SK-N-SH (cell line): Measurements from ENCODE around the gene TEX54. TPM values are rescaled to one million over a fixed set of nuclear protein-coding genes. Genes with fewer than 3 reads are reported as not detected.

Experiments
- CTCF ChIA-PET: fragments of 300-600, 350-600 bp; formaldehyde crosslinking; extraction: SDS; loops from one replicate; lab custom pipeline; 2021; lab: Yijun Ruan, JAX
- POLR2A ChIA-PET: fragments of 350-600 bp; sonication (Branson Sonifier 250); formaldehyde crosslinking; extraction: SDS; loops from one replicate; lab custom pipeline; 2020; ENCODE audit warnings: antibody characterized with exemption, inconsistent platforms; lab: Yijun Ruan, JAX
- DNase-seq: peaks from one replicate; pipeline ENCODE4 v3.0.0; 2012
- H2AFZ ChIP-seq: fragments of 200-600 bp; sonication (generic); 2 replicates; pipeline ENCODE4 v1.8.1; 2016; ENCODE audit warnings: antibody characterized with exemption, mild to moderate bottlenecking, low read depth
- H3F3A ChIP-seq: fragments of 200-600 bp; sonication (generic); replicated peaks from 2 replicates; pipeline ENCODE3; 2016; ENCODE audit warnings: antibody characterized with exemption, mild to moderate bottlenecking; ENCODE audit not compliant: insufficient read depth
- H3K27ac ChIP-seq, 2 experiments: fragments of 200-500 bp in 1 of 2; fragments of 200-600 bp in 1 of 2; sonication (Bioruptor generic) in 1 of 2; sonication (generic), shearing (Covaris generic) in 1 of 2; 2 replicates each; pipeline versions ENCODE4 v1.5.1 to v1.6.1; 2014 to 2016; ENCODE audit warnings: low read depth in 2 of 2, inconsistent platforms in 1 of 2, low read length in 1 of 2, mild to moderate bottlenecking in 1 of 2, mixed read lengths in 1 of 2
- H3K27me3 ChIP-seq: fragments of 200-600 bp; sonication (generic), shearing (Covaris generic); 2 replicates; pipeline ENCODE4 v1.6.1; 2016; ENCODE audit warnings: mixed run types; ENCODE audit not compliant: insufficient read depth
- H3K36me3 ChIP-seq, 2 experiments: fragments of 200-500 bp in 1 of 2; fragments of 200-600 bp in 1 of 2; sonication (Bioruptor generic) in 1 of 2; sonication (generic) in 1 of 2; replicated peaks in 1 of 2; 2 replicates each; pipeline versions ENCODE3 to v1.5.1; 2014 to 2016; ENCODE audit warnings: low read length in 1 of 2, mild to moderate bottlenecking in 1 of 2; ENCODE audit not compliant: insufficient read depth in 2 of 2, control insufficient read depth in 1 of 2
- H3K4me1 ChIP-seq, 2 experiments: fragments of 200-500 bp in 1 of 2; fragments of 200-600 bp in 1 of 2; sonication (Bioruptor generic) in 1 of 2; sonication (generic), shearing (Covaris generic) in 1 of 2; 2 replicates each; pipeline versions ENCODE4 v1.5.1 to v1.6.1; 2014 to 2016; ENCODE audit warnings: low read depth in 1 of 2, low read length in 1 of 2, mixed run types in 1 of 2; ENCODE audit not compliant: insufficient read depth in 2 of 2, control insufficient read depth in 1 of 2
- H3K4me2 ChIP-seq: fragments of 200-600 bp; sonication (generic), shearing (Covaris generic); 2 replicates; pipeline ENCODE4 v1.6.1; 2017; ENCODE audit warnings: mixed run types
- H3K4me3 ChIP-seq, 2 experiments: fragments of 200-500 bp in 1 of 2; fragments of 200-600 bp in 1 of 2; sonication (Bioruptor generic) in 1 of 2; sonication (generic), shearing (Covaris generic) in 1 of 2; 2 replicates each; pipeline versions ENCODE4 v1.5.1 to v1.8.1; 2014 to 2016; ENCODE audit warnings: low read depth in 2 of 2, inconsistent platforms in 1 of 2, low read length in 1 of 2, mild to moderate bottlenecking in 1 of 2, mixed read lengths in 1 of 2, moderate library complexity in 1 of 2
- H3K79me2 ChIP-seq: fragments of 200-600 bp; sonication (generic); 2 replicates; pipeline ENCODE4 v1.8.1; 2017; ENCODE audit warnings: mild to moderate bottlenecking; ENCODE audit not compliant: insufficient read depth
- H3K9ac ChIP-seq: fragments of 200-600 bp; sonication (generic); 2 replicates; pipeline ENCODE4 v1.6.1; 2017; ENCODE audit warnings: mixed run types
- H3K9me2 ChIP-seq: fragments of 200-600 bp; sonication (generic); 2 replicates; pipeline ENCODE4 v1.6.1; 2017; ENCODE audit warnings: mixed run types
- H3K9me3 ChIP-seq: fragments of 200-600 bp; sonication (generic); 2 replicates; pipeline ENCODE4 v1.6.1; 2017; ENCODE audit warnings: mixed run types, mild to moderate bottlenecking, moderate library complexity
- H4K20me1 ChIP-seq: fragments of 200-600 bp; sonication (generic); 2 replicates; pipeline ENCODE4 v1.6.1; 2017; ENCODE audit warnings: mild to moderate bottlenecking, mixed run types; ENCODE audit not compliant: insufficient read depth
- CHD2 ChIP-seq: fragments of 150-350 bp; IDR thresholded peaks from 2 replicates; pipeline ENCODE4 v1.6.1; 2018; ENCODE audit warnings: low read length; ENCODE audit not compliant: partially characterized antibody
- CTCF ChIP-seq: fragments of 200-600 bp; sonication (generic); IDR thresholded peaks from 2 replicates; pipeline ENCODE4 v1.6.1; 2017; ENCODE audit warnings: antibody characterized with exemption, mild to moderate bottlenecking, moderate library complexity
- ELF1 ChIP-seq: IDR thresholded peaks from 2 replicates; pipeline ENCODE4 v1.4.0; 2012
- EZH2phosphoT487 ChIP-seq: fragments of 200-600 bp; sonication (generic); IDR thresholded peaks from 2 replicates; pipeline ENCODE4 v1.6.1; 2017; ENCODE audit warnings: low read depth, mixed run types, mild to moderate bottlenecking, antibody characterized with exemption, moderate library complexity, borderline replicate concordance
- FOSL2 ChIP-seq: IDR thresholded peaks from 2 replicates; pipeline ENCODE4 v1.4.0; 2012; ENCODE audit warnings: low read depth, mild to moderate bottlenecking, moderate library complexity, borderline replicate concordance
- FOXM1 ChIP-seq: IDR thresholded peaks from 2 replicates; pipeline ENCODE4 v1.4.0; 2012; ENCODE audit warnings: low read depth, mild to moderate bottlenecking
- GABPA ChIP-seq: IDR thresholded peaks from 2 replicates; pipeline ENCODE4 v1.4.0; 2012; ENCODE audit warnings: low read depth, mild to moderate bottlenecking
- MAX ChIP-seq: IDR thresholded peaks from 2 replicates; pipeline ENCODE4 v1.4.0; 2012; ENCODE audit warnings: low read depth
- MEF2A ChIP-seq: IDR thresholded peaks from 2 replicates; pipeline ENCODE4 v1.4.0; 2012; ENCODE audit warnings: low read depth, borderline replicate concordance
- MXI1 ChIP-seq: IDR thresholded peaks from 2 replicates; pipeline ENCODE4 v1.6.1; 2012; ENCODE audit warnings: mild to moderate bottlenecking, low read depth, low read length, improper control_type of control experiment
- NRF1 ChIP-seq: IDR thresholded peaks from 2 replicates; pipeline ENCODE4 v1.6.1; 2012; ENCODE audit warnings: low read depth, mild to moderate bottlenecking, low read length
- PBX3 ChIP-seq: IDR thresholded peaks from 2 replicates; pipeline ENCODE4; 2012
- REST ChIP-seq: IDR thresholded peaks from 2 replicates; pipeline ENCODE4 v1.6.1; 2012; ENCODE audit warnings: mild to moderate bottlenecking, low read depth, low read length, moderate library complexity
- SIN3A ChIP-seq: IDR thresholded peaks from 2 replicates; pipeline ENCODE4 v1.6.1; 2012; ENCODE audit warnings: low read depth, mild to moderate bottlenecking, low read length, moderate library complexity, borderline replicate concordance
- SMC3 ChIP-seq: IDR thresholded peaks from 2 replicates; pipeline ENCODE4 v1.6.1; 2012; ENCODE audit warnings: low read depth, low read length, improper control_type of control experiment
- TEAD4 ChIP-seq: IDR thresholded peaks from 2 replicates; pipeline ENCODE4 v1.4.0; 2012; ENCODE audit warnings: mild to moderate bottlenecking, borderline replicate concordance; ENCODE audit not compliant: insufficient read depth
- YY1 ChIP-seq: IDR thresholded peaks from 2 replicates; pipeline ENCODE4 v1.4.0; 2012; ENCODE audit warnings: low read depth, mild to moderate bottlenecking
- ZBTB33 ChIP-seq: IDR thresholded peaks from 2 replicates; pipeline ENCODE4 v1.4.0; 2012; ENCODE audit warnings: low read depth, borderline replicate concordance
- WGBS: methylation state at CpG from one replicate; pipeline ENCODE4 v1.1.6; 2017; ENCODE audit warnings: low lambda C conversion rate; 5-methylcytosine and 5-hydroxymethylcytosine counted together
- polyA plus RNA-seq, 3 experiments: library from polyadenylated mRNA; depleted of rRNA; stranded (reverse); fragments of >200 nt; gene quantifications; 2 replicates each; pipeline ENCODE4 v1.2.3, GENCODE V29; 2012

The TEX54 gene
- polyA plus RNA-seq, 1 of the 3 experiments (the other 2 are of a cell fraction): not detected

- Histone ChIP-seq H3K27ac (peak overlapping the region in 1 of 2 experiments; percentile 98; a peak in 3 of 4 replicates), H2AFZ (no peak overlapping the region), H3K36me3 (peaks cover 37 to 60% of the 10 kb centered on the region in 2 experiments), H3K4me2 (peak overlapping the region; percentile 94), H4K20me1 (peaks cover 47% of the 10 kb centered on the region), H3K9me2 (no peaks in the 10 kb centered on the region), H3K9ac (peak overlapping the region; percentile 99), H3K27me3 (no peaks in the 10 kb centered on the region), H3K4me1 (peaks cover 32 to 44% of the 10 kb centered on the region in 2 experiments), H3F3A (peaks cover 45% of the 10 kb centered on the region), H3K79me2 (peaks cover 78% of the 10 kb centered on the region), H3K9me3 (no peaks in the 10 kb centered on the region), H3K4me3 (peak overlapping the region; percentile 82 to 91)
- ChIA-PET CTCF (interaction anchor here (0.8 to 9.5 kb wide), 13 partner anchors 10 to 153 kb away, joined by 3 to 76 read pairs (median 5); partner anchors contain the start of genes POLR2G and TMEM179B), POLR2A (interaction anchor here (1.4 to 3.3 kb wide), 3 partner anchors 26 to 41 kb away, joined by 4 to 34 read pairs (median 25); no protein-coding TSS in a partner anchor)
- 49% methylated on average over 6 of the region's 6 CpGs for whole genome bisulfite sequencing
- TF ChIP-seq FOXM1 (no peak), MAX (no peak), SIN3A (no peak), ZBTB33 (no peak), MEF2A (no peak), CHD2 (no peak), YY1 (no peak), NRF1 (no peak), GABPA (no peak), EZH2phosphoT487 (no peak), TEAD4 (no peak), SMC3 (no peak), REST (no peak), PBX3 (no peak), MXI1 (no peak), CTCF (no peak), FOSL2 (no peak), ELF1 (no peak)
- DNase-seq: no peak
These were observed 49.7 kb upstream of the TEX54 start for GRCh38 chr11:62882431-62882749.
